Stimulated activated CD8-positive, alpha-beta memory T cell treated with anti-CD3 and anti-CD28 coated beads, Interleukin-15, amount 100 ng/mL, for 1 hour (primary cell): ENCODE data around the gene DDIAS.
"Not testable (repeated sequence)": the region's sequence is repeated elsewhere in the genome, so short reads cannot be mapped to it uniquely, and the experiment has no call there.

ENCODE experiments used
- DNase-seq: peaks from one replicate; pipeline ENCODE4 v3.0.0-alpha.2; 2020; ENCODE audit warnings: low read depth

The DDIAS gene

GRCh38 chr11:82969811-82970210 is 68.3 kb downstream of the DDIAS start:
- no peak for DNase-seq

GRCh38 chr11:82970507-82971083 is 69.1 kb downstream of the DDIAS start:
- DNase-seq = not testable (repeated sequence)

- not testable (repeated sequence) for DNase-seq
These were observed 70.0 kb downstream of the DDIAS start for GRCh38 chr11:82971519-82971946.

- DNase-seq = no peak
These were observed 70.6 kb downstream of the DDIAS start for GRCh38 chr11:82972103-82972502.

GRCh38 chr11:82974135-82974534 is 72.6 kb downstream of the DDIAS start:
- no peak for DNase-seq

GRCh38 chr11:82974851-82975250 is 73.3 kb downstream of the DDIAS start:
- no peak for DNase-seq

- no peak for DNase-seq
These were observed 74.3 kb downstream of the DDIAS start for GRCh38 chr11:82975882-82976281.

GRCh38 chr11:82976786-82977185 is 75.2 kb downstream of the DDIAS start:
- DNase-seq = no peak

GRCh38 chr11:82978422-82979099 is 77.0 kb downstream of the DDIAS start:
- no peak for DNase-seq

GRCh38 chr11:82979824-82980223 is 78.3 kb downstream of the DDIAS start:
- DNase-seq = no peak

- no peak for DNase-seq
These were observed 78.8 kb downstream of the DDIAS start for GRCh38 chr11:82980292-82980691.

GRCh38 chr11:82980947-82981346 is 79.4 kb downstream of the DDIAS start:
- no peak for DNase-seq

- DNase-seq = no peak
These were observed 80.3 kb downstream of the DDIAS start for GRCh38 chr11:82981852-82982251.
